Naive B cell (primary cell): ENCODE data around the gene NTPCR. TPM values are rescaled to one million over a fixed set of nuclear protein-coding genes. Genes with fewer than 3 reads are reported as not detected.

Source experiments
- ATAC-seq, 2 donors: fragments of 150-1000 bp; cut with Tn5 transposase; 2 replicates each; pipeline ENCODE4 v1.10.0; 2021; ENCODE audit warnings: low read depth in 2 of 2, mild to moderate bottlenecking in 2 of 2, moderate library complexity in 2 of 2
- DNase-seq: peaks from one replicate; pipeline ENCODE4 v3.0.0; 2022
- H3K27ac Mint-ChIP-seq, 6 donors: one replicate each; pipeline ENCODE4 v1.8.0; 2020 to 2022; ENCODE audit warnings: mild to moderate bottlenecking in 6 of 6, mixed read lengths in 6 of 6, moderate library complexity in 5 of 6, inconsistent platforms in 2 of 6
- H3K27me3 Mint-ChIP-seq, 3 donors: one replicate each; pipeline ENCODE4 v1.8.0; 2021 to 2022; ENCODE audit warnings: mixed read lengths in 3 of 3, mild to moderate bottlenecking in 1 of 3
- H3K36me3 Mint-ChIP-seq, 2 donors: one replicate each; pipeline ENCODE4 v1.8.0; 2020 to 2022; ENCODE audit warnings: mixed read lengths in 2 of 2, inconsistent platforms in 1 of 2, mild to moderate bottlenecking in 1 of 2
- H3K4me1 Mint-ChIP-seq, 3 donors: one replicate each; pipeline ENCODE4 v1.8.0; 2020 to 2022; ENCODE audit warnings: mixed read lengths in 3 of 3, inconsistent platforms in 1 of 3, mild to moderate bottlenecking in 1 of 3, moderate library complexity in 1 of 3
- H3K4me3 Mint-ChIP-seq, 8 donors: one replicate each; pipeline ENCODE4 v1.8.0; 2020 to 2022; ENCODE audit warnings: mild to moderate bottlenecking in 8 of 8, mixed read lengths in 8 of 8, moderate library complexity in 8 of 8, inconsistent platforms in 2 of 8
- H3K9me3 Mint-ChIP-seq, 7 donors: one replicate each; pipeline ENCODE4 v1.8.0; 2020 to 2022; ENCODE audit warnings: mixed read lengths in 7 of 7, mild to moderate bottlenecking in 5 of 7, inconsistent platforms in 2 of 7, moderate library complexity in 1 of 7
- polyA plus RNA-seq, 6 donors: library from polyadenylated mRNA; unstranded; fragments of 300-500 nt; fragmentation: Illumina TruSeq; gene quantifications; one replicate each; pipeline ENCODE4 v1.2.3, GENCODE V29; 2021; ENCODE audit warnings: low read depth in 6 of 6

NTPCR gene
- polyA plus RNA-seq, 6 donors from 2014 or later, result 27.4 to 58.2 (median 51.0) TPM

DNA sequence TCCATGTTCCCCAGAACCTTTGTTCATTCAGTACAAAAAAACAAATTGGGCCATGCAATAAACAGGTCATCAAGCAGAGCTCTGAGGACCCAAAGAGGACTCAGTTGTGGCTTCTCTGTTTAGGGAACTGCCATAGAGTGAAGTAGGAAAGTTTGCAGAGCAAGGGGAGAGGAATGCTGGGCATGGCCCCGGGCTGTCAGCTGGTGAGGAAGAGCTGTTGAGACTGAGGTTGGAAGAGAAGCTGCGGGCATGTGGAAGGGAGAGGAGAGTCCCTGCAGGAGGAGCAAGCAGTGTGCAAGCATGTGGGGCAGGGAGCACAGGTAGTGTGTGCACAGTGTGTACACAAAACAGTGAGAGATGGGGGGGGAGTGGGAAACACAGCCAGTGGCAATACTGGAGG lies 71.8 kb downstream of the NTPCR start:
- Mint-ChIP-seq H3K36me3 (peaks cover 13 to 21% of the 10 kb centered on the region in 2 donors), H3K27me3 (no peaks in the 10 kb centered on the region), H3K9me3 (peaks cover 0 to 7% (median 0%) of the 10 kb centered on the region in 7 donors), H3K4me3 (no peak overlapping the region), H3K27ac (no peak overlapping the region), H3K4me1 (peaks cover 0 to 8% (median 0%) of the 10 kb centered on the region in 3 donors)
- no peak for ATAC-seq
- no peak for DNase-seq

GRCh38 chr1:233024199-233024598 lies 73.8 kb downstream of the NTPCR start:
- Mint-ChIP-seq H3K27me3 (no peaks in the 10 kb centered on the region), H3K4me1 (peaks cover 0 to 6% (median 0%) of the 10 kb centered on the region in 3 donors), H3K27ac (no peak overlapping the region), H3K9me3 (peaks cover 0 to 7% (median 0%) of the 10 kb centered on the region in 7 donors), H3K4me3 (no peak overlapping the region), H3K36me3 (peaks cover 9 to 17% of the 10 kb centered on the region in 2 donors)
- ATAC-seq (no peak), DNase-seq (no peak)

- DNase-seq, result no peak
- Mint-ChIP-seq H3K9me3 (peaks cover 0 to 7% (median 0%) of the 10 kb centered on the region in 7 donors), H3K27me3 (no peaks in the 10 kb centered on the region), H3K36me3 (peaks cover 6 to 14% of the 10 kb centered on the region in 2 donors), H3K4me3 (no peak overlapping the region), H3K4me1 (peaks cover 0 to 4% (median 0%) of the 10 kb centered on the region in 3 donors), H3K27ac (no peak overlapping the region)
- no peak for ATAC-seq
These were observed 74.7 kb downstream of the NTPCR start for GRCh38 chr1:233025157-233025556.

GRCh38 chr1:233025567-233025966 lies 75.2 kb downstream of the NTPCR start:
- no peak for DNase-seq
- Mint-ChIP-seq H3K27me3 (no peaks in the 10 kb centered on the region), H3K4me3 (no peak overlapping the region), H3K9me3 (peaks cover 0 to 7% (median 0%) of the 10 kb centered on the region in 7 donors), H3K36me3 (peaks cover 6 to 14% of the 10 kb centered on the region in 2 donors), H3K4me1 (peaks cover 0 to 4% (median 0%) of the 10 kb centered on the region in 3 donors), H3K27ac (no peak overlapping the region)
- no peak for ATAC-seq

DNA sequence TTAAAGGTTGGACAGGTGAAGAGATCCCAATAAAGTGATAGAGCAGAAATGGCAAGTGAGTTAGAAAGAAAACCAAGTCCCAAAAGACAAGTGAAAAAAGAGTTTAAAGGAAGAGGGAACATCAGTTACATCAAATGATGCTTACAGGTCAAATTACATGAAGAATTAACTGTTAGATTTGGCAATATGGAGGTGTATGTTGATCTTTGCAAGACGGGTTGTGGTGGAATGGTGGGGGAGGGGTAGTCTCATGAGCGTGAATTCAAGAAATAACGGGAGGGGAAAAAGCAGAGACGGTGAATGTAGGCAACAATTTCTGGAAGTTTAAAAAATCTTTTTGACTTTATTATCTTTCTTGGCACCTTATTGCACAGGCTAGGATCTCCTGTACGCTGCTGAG lies 76.6 kb downstream of the NTPCR start:
- DNase-seq, result no peak
- Mint-ChIP-seq H3K4me1 (peaks cover 0 to 4% (median 0%) of the 10 kb centered on the region in 3 donors), H3K9me3 (peaks cover 0 to 7% (median 0%) of the 10 kb centered on the region in 7 donors), H3K36me3 (peaks cover 6 to 12% of the 10 kb centered on the region in 2 donors), H3K27me3 (no peaks in the 10 kb centered on the region), H3K4me3 (no peak overlapping the region), H3K27ac (no peak overlapping the region)
- ATAC-seq, result no peak

GRCh38 chr1:233031521-233031920 lies 81.1 kb downstream of the NTPCR start:
- no peak for ATAC-seq
- Mint-ChIP-seq H3K27me3 (no peaks in the 10 kb centered on the region), H3K4me1 (no peaks in the 10 kb centered on the region), H3K27ac (no peak overlapping the region), H3K4me3 (no peak overlapping the region), H3K36me3 (peaks cover 6 to 8% of the 10 kb centered on the region in 2 donors), H3K9me3 (peaks cover 0 to 5% (median 0%) of the 10 kb centered on the region in 7 donors)
- DNase-seq, result no peak

GRCh38 chr1:233032916-233033315 lies 82.5 kb downstream of the NTPCR start:
- no peak overlapping the region for H3K27ac Mint-ChIP-seq
- no peaks in the 10 kb centered on the region for H3K27me3 Mint-ChIP-seq
- peaks cover 6 to 8% of the 10 kb centered on the region in 2 donors for H3K36me3 Mint-ChIP-seq
- ATAC-seq, result no peak
- no peaks in the 10 kb centered on the region for H3K4me1 Mint-ChIP-seq
- DNase-seq, result no peak
- no peak overlapping the region for H3K4me3 Mint-ChIP-seq
- H3K9me3 Mint-ChIP-seq, result peaks cover 0 to 5% (median 0%) of the 10 kb centered on the region in 7 donors

GRCh38 chr1:233033361-233033760 lies 83.0 kb downstream of the NTPCR start:
- no peak for DNase-seq
- H3K4me3 Mint-ChIP-seq, result no peak overlapping the region
- peaks cover 0 to 5% (median 0%) of the 10 kb centered on the region in 7 donors for H3K9me3 Mint-ChIP-seq
- H3K27me3 Mint-ChIP-seq, result no peaks in the 10 kb centered on the region
- H3K36me3 Mint-ChIP-seq, result peaks cover 6 to 8% of the 10 kb centered on the region in 2 donors
- no peak for ATAC-seq
- H3K27ac Mint-ChIP-seq, result no peak overlapping the region
- H3K4me1 Mint-ChIP-seq, result no peaks in the 10 kb centered on the region

Other genes starting within 250 kb of the NTPCR start
- 1 to 10 TPM in 5 of 6 donors, under 1 TPM in 1; 0.10 to 3.0 (median 2.4) TPM for gene MAP10, start 145.2 kb upstream of the NTPCR start, polyA plus RNA-seq